22Rv1 (cell line): Measurements from ENCODE around the gene DMXL2.

Experiments
- CTCF ChIP-seq: fragments of 450-650 bp; IDR thresholded peaks from 2 replicates; pipeline ENCODE4 v1.5.1; 2017; ENCODE audit warnings: mild to moderate bottlenecking
- ZFX ChIP-seq: fragments of 450-650 bp; IDR thresholded peaks from 2 replicates; pipeline ENCODE4 v1.6.1; 2017; ENCODE audit warnings: antibody characterized with exemption, borderline replicate concordance

- TF ChIP-seq CTCF (no peak), ZFX (no peak)
Observed at GRCh38 chr15:51524376-51524775, 98.2 kb downstream of the DMXL2 start.
